HT1080 (cell line): ENCODE results near the gene MS4A8. TPM values are rescaled to one million over a fixed set of nuclear protein-coding genes. Genes with fewer than 3 reads are reported as not detected.
"Not testable (repeated sequence)": the region's sequence is repeated elsewhere in the genome, so short reads cannot be mapped to it uniquely, and the experiment has no call there.

Source experiments
- DNase-seq: peaks from one replicate; pipeline ENCODE4 v3.0.0-alpha.2; 2015; ENCODE audit warnings: low read depth
- polyA plus RNA-seq, 2 experiments: library from polyadenylated mRNA; depleted of rRNA; stranded (reverse); fragments of >200 nt; gene quantifications; 2 replicates each; pipeline ENCODE4 v1.2.3, GENCODE V29; 2015
- total RNA-seq: library from RNA; depleted of rRNA; stranded (reverse); fragments of >200 nt; shearing (Covaris generic); gene quantifications from 2 replicates; pipeline ENCODE4 v1.2.3, GENCODE V29; 2014; rRNA removed

MS4A8 gene
- not detected in 2 replicates for total RNA-seq
- not detected in 2 replicates for polyA plus RNA-seq (2015; cell fraction: cytosol; rRNA removed)
- not detected in 2 replicates for polyA plus RNA-seq (2015; cell fraction: nucleus; rRNA removed)

GRCh38 chr11:60699284-60699691 is at the start of gene MS4A8:
MS4A8 (plus strand) TSS chr11:60699612; CDS start chr11:60700861, 1,249 bp downstream.
- DNase-seq = peak; percentile 1

DNA sequence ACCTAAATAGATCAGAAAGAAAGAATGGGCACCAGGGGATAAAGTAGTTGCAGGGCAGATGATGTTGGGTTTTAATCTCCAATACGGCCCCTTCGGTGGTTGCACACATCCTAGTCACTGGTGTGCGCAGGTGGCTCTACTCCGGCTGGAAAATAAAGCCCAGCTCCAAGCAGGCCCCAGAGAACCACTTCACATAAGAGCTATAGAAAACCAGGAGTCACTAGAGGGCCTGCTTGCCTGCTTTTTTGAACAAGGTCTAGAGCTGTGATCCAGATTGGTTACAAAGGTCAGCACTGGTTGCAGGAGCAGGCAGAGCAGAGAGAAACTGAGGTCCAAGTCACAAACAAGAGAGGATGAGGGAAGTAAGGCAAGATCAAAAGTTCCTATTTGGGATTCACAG is 41.5 kb upstream of the MS4A8 start:
- peak; percentile 32 for DNase-seq

GRCh38 chr11:60658409-60658808 is 41.0 kb upstream of the MS4A8 start:
- DNase-seq = no peak

DNA sequence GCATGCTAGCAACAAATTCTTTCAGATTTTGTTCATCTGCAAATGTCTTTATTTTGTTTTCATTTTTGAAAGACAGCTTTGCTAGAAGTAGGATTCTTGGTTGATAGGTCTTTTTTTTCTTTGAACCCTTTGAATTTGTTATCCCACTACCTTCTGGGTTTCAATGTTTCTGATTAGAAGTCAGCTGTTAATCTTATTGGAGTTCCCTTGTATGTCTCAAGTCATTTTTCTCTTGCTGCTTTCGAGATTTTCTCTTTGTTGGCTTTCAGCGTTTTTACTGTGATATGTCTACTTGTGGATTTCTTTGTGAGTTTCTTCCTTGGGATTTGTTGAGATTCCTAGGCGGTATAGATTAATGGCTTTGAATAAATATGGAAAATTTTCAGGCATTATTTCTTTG is 27.2 kb upstream of the MS4A8 start:
- DNase-seq = no peak

DNA sequence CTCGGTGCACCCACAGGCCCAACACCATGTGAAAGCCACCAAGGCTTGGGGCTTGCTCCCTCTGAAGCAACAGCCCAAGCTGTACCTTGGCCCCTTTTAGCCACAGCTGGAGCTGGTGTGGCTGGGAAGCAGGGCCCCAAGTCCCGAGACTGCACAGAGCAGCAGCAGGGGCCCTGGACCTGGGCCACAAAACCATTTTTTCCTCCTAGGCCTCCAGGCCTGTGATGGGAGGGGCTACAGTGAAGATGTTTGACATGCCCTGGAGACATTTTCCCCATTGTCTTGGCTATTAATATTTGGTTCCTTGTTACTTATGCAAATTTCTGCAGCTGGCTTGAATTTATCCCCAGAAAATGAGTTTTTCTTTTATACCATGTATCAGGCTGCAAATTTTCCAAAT is 21.2 kb upstream of the MS4A8 start:
- not testable (repeated sequence) for DNase-seq

DNA sequence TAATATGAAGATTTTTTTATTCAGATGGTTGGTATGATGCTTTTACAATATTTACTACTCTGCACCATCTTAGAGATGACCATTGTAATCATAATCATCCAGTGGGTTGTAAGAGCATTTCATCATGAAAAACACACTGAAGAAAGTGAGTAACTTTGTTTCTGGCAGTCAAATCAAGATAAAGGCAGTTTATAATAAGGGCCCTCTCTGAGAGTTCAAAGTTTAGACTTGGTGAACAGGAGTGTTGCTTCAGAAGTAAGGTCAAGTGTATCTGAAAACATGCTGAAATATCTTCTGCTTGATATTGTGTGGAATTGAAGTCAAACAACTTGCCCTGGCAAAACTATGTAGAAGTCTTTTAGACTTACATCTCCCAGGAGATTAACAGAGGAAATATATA is 19.5 kb upstream of the MS4A8 start:
- DNase-seq = no peak

DNA sequence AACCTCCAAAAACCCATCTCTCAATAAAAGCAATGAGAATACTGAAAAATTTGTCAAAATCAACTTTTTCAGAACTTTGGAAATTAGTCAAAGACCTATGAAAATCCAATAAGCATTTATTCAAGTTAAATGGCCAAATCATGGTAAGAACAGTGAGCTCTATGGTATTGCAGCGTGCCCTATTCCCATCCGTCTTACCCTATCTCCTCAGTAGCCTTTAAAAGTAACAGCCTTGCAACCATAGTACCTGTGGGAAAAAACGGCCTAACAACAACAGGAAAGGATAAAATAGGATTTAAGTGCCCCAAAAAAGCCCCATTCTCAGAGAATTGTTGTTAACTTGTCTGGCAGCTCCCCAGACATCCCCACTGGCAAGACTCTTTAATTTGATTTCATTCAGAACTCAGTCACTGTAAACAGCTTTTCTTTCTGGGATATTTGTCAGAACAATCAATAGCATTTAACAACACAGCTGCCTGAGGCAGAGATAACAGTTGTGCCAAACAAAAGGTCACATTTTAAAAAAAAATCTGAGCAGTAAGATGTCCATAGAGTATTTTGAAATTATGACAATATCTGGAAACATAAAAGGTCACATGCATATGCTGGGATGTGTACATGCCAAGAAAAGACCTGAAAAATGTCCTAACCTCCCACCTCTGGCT is 18.8 kb upstream of the MS4A8 start:
- no peak for DNase-seq

DNA sequence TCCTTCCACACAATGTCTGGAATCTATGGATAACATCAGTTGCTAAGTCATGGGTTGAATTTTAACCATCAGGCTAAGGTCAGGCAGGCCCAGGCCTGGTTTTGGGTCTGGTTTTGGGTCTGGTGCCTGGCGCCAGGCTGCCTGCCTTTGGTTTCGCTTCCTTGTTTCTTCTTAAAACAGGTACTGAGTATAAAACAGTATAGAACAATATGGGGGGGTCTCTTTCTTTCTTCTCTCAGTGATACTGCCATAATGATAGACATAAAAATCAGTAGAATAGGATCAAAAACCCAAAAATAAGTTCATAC is 14.9 kb upstream of the MS4A8 start:
- DNase-seq = not testable (repeated sequence)

DNA sequence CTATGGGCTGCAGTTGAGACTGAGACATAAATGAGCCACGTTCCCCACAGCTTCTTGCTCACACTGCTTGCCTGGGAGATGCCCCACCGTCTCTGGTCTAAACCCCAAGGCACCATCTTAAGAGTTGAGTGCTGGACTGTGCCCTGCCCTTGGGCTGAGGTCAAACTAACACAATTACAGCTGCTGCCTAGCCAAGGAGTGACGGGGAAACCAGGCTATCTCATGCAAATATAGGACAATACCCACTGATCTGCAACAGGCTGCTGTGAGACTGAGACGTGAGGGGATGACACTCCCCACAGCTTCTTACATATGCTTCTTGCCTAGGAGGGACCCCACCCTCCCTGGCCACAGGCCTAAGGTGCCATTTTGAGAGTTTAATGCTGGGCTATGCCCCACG is 7.8 kb upstream of the MS4A8 start:
- no peak for DNase-seq

GRCh38 chr11:60699936-60700335 is 524 bp downstream of the MS4A8 start:
- DNase-seq = no peak

DNA sequence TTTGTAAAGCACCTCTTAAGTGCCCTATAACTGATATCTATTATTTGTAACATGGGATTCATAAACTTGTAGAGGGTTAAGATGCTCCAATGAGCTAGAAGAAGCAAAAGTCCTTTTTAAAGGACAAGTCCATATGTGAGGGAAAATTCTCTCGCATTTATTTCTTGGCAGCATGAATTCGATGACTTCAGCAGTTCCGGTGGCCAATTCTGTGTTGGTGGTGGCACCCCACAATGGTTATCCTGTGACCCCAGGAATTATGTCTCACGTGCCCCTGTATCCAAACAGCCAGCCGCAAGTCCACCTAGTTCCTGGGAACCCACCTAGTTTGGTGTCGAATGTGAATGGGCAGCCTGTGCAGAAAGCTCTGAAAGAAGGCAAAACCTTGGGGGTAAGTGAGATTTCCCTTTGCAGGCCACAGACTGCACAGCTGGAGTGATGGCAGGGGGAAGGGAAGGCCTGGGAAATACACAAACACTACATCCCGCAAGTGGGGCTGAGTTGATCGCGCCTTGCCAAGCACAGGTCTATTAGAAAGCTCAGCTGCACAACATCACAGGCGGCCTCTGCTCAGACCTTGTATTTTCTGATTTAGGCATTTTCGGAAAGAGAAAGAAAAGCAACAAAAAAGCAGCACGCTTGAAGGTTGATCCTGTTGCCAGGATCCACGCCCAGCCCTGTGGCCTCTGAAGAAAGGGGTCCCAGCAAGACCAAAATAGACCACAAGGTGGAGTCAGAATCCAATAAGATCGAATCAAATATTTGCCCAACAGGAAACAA is 1.5 kb downstream of the MS4A8 start:
- peak; percentile 32 for DNase-seq

DNA sequence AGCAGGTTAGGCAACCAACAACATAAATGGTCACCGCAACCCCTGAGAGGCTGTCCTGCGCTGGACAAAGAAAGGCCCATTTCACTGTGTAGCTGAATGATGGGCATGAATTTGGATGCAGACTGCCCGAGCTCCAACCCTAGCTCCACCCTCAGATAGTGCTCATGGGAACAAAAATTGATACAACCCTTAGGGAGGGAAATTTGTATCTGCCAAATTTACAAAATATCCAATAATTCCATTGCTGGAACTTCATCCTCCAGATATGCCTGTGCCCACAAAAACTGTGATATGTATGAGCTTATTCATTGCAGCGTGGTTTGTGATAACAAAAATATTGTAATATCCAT is 2.0 kb downstream of the MS4A8 start:
- DNase-seq = no peak

DNA sequence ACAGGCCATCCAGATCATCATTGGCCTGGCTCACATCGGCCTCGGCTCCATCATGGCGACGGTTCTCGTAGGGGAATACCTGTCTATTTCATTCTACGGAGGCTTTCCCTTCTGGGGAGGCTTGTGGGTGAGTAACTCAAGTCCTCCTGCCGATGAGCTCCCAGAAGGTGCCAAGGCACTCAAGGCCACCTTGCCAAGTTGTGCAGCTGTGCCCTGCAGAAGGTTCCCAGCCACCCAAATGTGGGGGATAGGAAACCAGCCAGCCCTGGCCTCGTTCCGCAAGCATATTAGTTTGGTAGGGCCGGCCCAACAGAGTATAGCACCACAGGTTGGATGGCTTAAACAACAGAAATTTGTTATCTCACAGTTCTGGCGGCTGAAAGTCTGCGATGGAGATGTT is 4.0 kb downstream of the MS4A8 start:
- no peak for DNase-seq

DNA sequence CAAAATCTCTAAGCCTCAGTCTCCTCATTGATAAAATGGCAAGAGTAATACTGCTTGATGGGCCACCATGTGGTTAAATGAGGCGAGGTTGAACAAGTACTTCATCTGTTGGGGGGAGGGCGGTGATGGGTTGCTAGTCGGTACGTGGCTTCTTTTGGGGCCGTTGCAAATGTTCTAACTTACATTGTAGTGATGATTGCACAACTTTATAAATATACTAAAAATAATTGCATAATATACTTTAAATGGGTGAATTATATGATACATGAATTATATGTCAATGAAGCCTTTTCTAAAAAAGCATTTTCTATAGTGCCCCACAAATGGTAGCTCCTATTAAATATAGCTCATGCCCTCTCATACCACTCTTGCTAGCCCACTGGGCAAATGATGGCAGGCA is 6.5 kb downstream of the MS4A8 start:
- no peak for DNase-seq

GRCh38 chr11:60706931-60707330 is 7.5 kb downstream of the MS4A8 start:
- DNase-seq = no peak

- DNase-seq = peak; percentile 8
Observed at GRCh38 chr11:60710482-60710881, 11.1 kb downstream of the MS4A8 start.

GRCh38 chr11:60711276-60711675 is 11.9 kb downstream of the MS4A8 start:
- DNase-seq = no peak

DNA sequence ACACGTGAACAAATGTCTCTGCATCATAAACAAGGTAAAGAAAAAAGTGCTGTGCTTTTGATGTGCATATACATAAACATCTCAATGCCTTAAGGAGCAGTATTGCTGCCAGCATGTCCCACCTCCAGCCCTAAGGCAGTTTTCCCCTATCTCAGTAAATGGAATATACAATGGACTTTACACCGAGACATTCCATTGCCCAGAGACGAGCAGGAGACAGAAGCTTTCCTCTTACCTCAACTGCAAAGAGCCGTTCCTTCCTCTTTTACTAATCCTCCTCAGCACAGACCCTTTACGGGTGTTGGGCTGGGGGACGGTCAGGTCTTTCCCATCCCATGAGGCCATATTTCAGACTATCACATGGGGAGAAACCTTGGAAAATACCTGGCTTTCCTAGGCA is 14.0 kb downstream of the MS4A8 start:
- DNase-seq = not testable (repeated sequence)

- DNase-seq = peak; percentile 16
Observed at GRCh38 chr11:60717956-60718355, 18.5 kb downstream of the MS4A8 start.

DNA sequence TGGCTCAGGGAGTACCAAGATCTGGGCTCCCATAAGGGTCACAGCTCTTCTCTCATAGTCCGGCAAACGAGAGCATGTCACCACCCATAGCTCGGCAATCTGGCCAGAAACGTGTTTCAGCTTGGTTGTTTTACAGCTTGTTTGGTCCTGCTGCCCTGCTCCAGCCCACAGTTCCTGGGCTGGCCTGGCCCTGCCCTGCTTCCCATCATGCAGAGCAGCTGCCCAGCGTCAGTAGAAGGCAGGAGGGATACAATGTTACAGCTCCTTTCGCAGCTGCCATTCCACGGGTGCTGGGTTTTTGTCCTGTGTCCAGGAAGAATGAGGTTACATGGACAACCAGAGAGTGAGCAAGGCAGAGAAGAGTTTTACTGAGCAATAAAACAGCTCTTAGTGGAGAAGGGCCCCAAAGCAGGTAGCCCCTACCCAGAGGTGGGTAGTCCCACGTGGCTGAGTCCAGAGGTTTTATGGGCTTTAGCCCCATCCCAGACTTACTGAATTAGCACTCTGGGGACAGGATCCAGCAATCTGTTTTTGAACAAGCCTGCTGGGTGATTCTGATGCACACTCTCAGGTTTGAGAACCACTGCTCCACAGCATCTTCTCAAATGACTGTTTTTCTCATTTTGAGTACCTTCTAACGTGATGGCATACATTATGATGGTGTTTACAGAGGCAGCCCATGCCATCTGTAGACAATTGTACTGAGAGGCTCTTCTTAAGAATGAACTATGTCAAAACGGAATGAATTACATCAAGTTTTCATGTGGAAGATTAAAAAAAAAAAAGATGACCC is 19.3 kb downstream of the MS4A8 start:
- DNase-seq = no peak

- DNase-seq = no peak
Observed at GRCh38 chr11:60719391-60719790, 20.0 kb downstream of the MS4A8 start.

- no peak for DNase-seq
Observed at GRCh38 chr11:60720460-60720859, 21.0 kb downstream of the MS4A8 start.
